Astrocyte (in vitro differentiated cells and primary cell): ENCODE measurements around the gene ITGAE. TPM values are rescaled to one million over a fixed set of nuclear protein-coding genes. Genes with fewer than 3 reads are reported as not detected.

ENCODE experiments used
- DNase-seq: peaks from one replicate; pipeline ENCODE4 v3.0.0-alpha.2; 2010; ENCODE audit warnings: low read depth
- FAIRE-seq: peaks from 2 replicates; lab custom pipeline; 2011; peaks lifted over from hg19 to GRCh38; lab: Jason Lieb, UNC
- H2AFZ ChIP-seq: 2 replicates; pipeline ENCODE4 v1.6.0; 2012; ENCODE audit warnings: low read depth, low read length, inconsistent platforms
- H3K27ac ChIP-seq: 2 replicates; pipeline ENCODE4 v1.5.1; 2011; ENCODE audit warnings: low read depth, low read length, inconsistent platforms
- H3K27me3 ChIP-seq: 2 replicates; pipeline ENCODE4 v1.6.0; 2011; ENCODE audit warnings: low read length, inconsistent platforms; ENCODE audit not compliant: insufficient read depth
- H3K36me3 ChIP-seq: 2 replicates; pipeline ENCODE4 v1.5.1; 2011; ENCODE audit warnings: low read length, inconsistent platforms; ENCODE audit not compliant: insufficient read depth
- H3K4me1 ChIP-seq: 2 replicates; pipeline ENCODE4 v1.5.1; 2011; ENCODE audit warnings: low read length, inconsistent platforms; ENCODE audit not compliant: insufficient read depth
- H3K4me2 ChIP-seq: 2 replicates; pipeline ENCODE4 v1.6.0; 2012; ENCODE audit warnings: low read length, inconsistent platforms
- H3K4me3 ChIP-seq: 2 replicates; pipeline ENCODE4 v1.5.1; 2011; ENCODE audit warnings: low read depth, mild to moderate bottlenecking, low read length, inconsistent platforms; ENCODE audit not compliant: insufficient read depth
- H3K79me2 ChIP-seq: 2 replicates; pipeline ENCODE4 v1.6.0; 2012; ENCODE audit warnings: mild to moderate bottlenecking, low read length, inconsistent platforms; ENCODE audit not compliant: insufficient read depth
- H3K9ac ChIP-seq: 2 replicates; pipeline ENCODE4 v1.6.0; 2012; ENCODE audit warnings: mild to moderate bottlenecking, low read length, inconsistent platforms
- H3K9me3 ChIP-seq: 2 replicates; pipeline ENCODE4 v1.5.1; 2012; ENCODE audit warnings: low read depth, mild to moderate bottlenecking, low read length, inconsistent platforms; ENCODE audit not compliant: insufficient read depth
- H4K20me1 ChIP-seq: 2 replicates; pipeline ENCODE4 v1.6.0; 2012; ENCODE audit warnings: low read length, inconsistent platforms; ENCODE audit not compliant: insufficient read depth
- H3K27ac Mint-ChIP-seq: one replicate; pipeline ENCODE4 v1.8.0; 2021; ENCODE audit warnings: mild to moderate bottlenecking, mixed read lengths; ENCODE audit not compliant: unreplicated experiment
- H3K27me3 Mint-ChIP-seq: one replicate; pipeline ENCODE4 v1.8.0; 2021; ENCODE audit warnings: low read depth, mixed read lengths; ENCODE audit not compliant: unreplicated experiment
- H3K36me3 Mint-ChIP-seq: one replicate; pipeline ENCODE4 v1.8.0; 2021; ENCODE audit warnings: low read depth, mixed read lengths; ENCODE audit not compliant: unreplicated experiment
- H3K4me1 Mint-ChIP-seq: one replicate; pipeline ENCODE4 v1.8.0; 2021; ENCODE audit warnings: low read depth, mixed read lengths; ENCODE audit not compliant: unreplicated experiment
- H3K4me3 Mint-ChIP-seq: one replicate; pipeline ENCODE4 v1.8.0; 2021; ENCODE audit warnings: mild to moderate bottlenecking, moderate library complexity, mixed read lengths; ENCODE audit not compliant: unreplicated experiment
- H3K9me3 Mint-ChIP-seq: one replicate; pipeline ENCODE4 v1.8.0; 2021; ENCODE audit warnings: mild to moderate bottlenecking, mixed read lengths; ENCODE audit not compliant: unreplicated experiment
- EZH2 ChIP-seq: IDR thresholded peaks from 2 replicates; pipeline ENCODE4 v1.6.1; 2012; ENCODE audit warnings: mild to moderate bottlenecking, low read length, inconsistent platforms; ENCODE audit not compliant: insufficient read depth
- total RNA-seq: library from RNA; stranded (reverse); gene quantifications from 2 replicates; pipeline ENCODE4 v1.2.1, GENCODE V29; 2021
- TF ChIP-seq, protein P1 (sequence below): IDR thresholded peaks from 2 replicates; pipeline ENCODE4 v1.5.1; 2011; ENCODE audit warnings: low read depth, mild to moderate bottlenecking, inconsistent platforms, low read length, moderate library complexity; ENCODE audit not compliant: insufficient read depth

Gene ITGAE
- total RNA-seq, 1 donor from 2014 or later, result 30.9 TPM

DNA sequence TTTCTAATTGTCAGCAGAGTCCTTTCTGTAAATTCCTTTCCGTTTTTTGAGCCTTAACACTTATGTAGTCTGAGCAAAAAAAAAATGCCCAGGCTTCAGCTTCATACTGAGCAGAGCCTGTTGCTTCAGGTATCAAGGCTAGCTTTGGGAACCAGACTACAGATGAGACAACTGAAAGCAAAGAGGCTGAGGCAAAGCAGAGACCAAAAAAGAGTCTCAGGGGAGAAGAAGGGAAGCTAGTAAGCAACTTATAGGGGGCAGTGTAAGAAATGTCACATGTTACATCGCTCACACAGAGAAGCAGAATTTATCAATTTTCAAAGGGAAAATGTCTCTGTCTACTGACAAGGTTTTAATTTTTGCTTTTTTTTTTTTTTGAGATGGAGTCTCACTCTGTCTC is 73.9 kb downstream of the ITGAE start:
- Histone ChIP-seq H3K9me3 (no peaks in the 10 kb centered on the region), H3K4me2 (no peak overlapping the region), H3K27me3 (no peaks in the 10 kb centered on the region), H3K27ac (no peak overlapping the region), H3K79me2 (peaks cover 53% of the 10 kb centered on the region), H3K4me1 (peaks cover 25% of the 10 kb centered on the region), H3K4me3 (no peak overlapping the region), H2AFZ (no peak overlapping the region), H3K36me3 (no peaks in the 10 kb centered on the region), H4K20me1 (peaks cover 7% of the 10 kb centered on the region), H3K9ac (peak overlapping the region; percentile 31)
- DNase-seq, result no peak
- Mint-ChIP-seq H3K36me3 (peaks cover 3% of the 10 kb centered on the region), H3K27me3 (no peaks in the 10 kb centered on the region), H3K4me3 (no peak overlapping the region), H3K9me3 (no peaks in the 10 kb centered on the region), H3K4me1 (peaks cover 14% of the 10 kb centered on the region), H3K27ac (no peak overlapping the region)
- FAIRE-seq, result no peak
- TF ChIP-seq, protein P1, sequence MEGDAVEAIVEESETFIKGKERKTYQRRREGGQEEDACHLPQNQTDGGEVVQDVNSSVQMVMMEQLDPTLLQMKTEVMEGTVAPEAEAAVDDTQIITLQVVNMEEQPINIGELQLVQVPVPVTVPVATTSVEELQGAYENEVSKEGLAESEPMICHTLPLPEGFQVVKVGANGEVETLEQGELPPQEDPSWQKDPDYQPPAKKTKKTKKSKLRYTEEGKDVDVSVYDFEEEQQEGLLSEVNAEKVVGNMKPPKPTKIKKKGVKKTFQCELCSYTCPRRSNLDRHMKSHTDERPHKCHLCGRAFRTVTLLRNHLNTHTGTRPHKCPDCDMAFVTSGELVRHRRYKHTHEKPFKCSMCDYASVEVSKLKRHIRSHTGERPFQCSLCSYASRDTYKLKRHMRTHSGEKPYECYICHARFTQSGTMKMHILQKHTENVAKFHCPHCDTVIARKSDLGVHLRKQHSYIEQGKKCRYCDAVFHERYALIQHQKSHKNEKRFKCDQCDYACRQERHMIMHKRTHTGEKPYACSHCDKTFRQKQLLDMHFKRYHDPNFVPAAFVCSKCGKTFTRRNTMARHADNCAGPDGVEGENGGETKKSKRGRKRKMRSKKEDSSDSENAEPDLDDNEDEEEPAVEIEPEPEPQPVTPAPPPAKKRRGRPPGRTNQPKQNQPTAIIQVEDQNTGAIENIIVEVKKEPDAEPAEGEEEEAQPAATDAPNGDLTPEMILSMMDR, result no peak
- no peak for TF ChIP-seq EZH2

GRCh38 chr17:3724378-3725077 is 76.5 kb downstream of the ITGAE start:
- no peak for DNase-seq
- Mint-ChIP-seq H3K4me1 (peaks cover 16% of the 10 kb centered on the region), H3K9me3 (no peaks in the 10 kb centered on the region), H3K4me3 (peak overlapping the region; percentile 95), H3K27me3 (no peaks in the 10 kb centered on the region), H3K27ac (peak overlapping the region; percentile 71), H3K36me3 (peaks cover 3% of the 10 kb centered on the region)
- H3K9me3 ChIP-seq, result no peaks in the 10 kb centered on the region
- H4K20me1 ChIP-seq, result peaks cover 11% of the 10 kb centered on the region
- FAIRE-seq, result no peak
- TF ChIP-seq EZH2, result no peak
- TF ChIP-seq, protein P1, result no peak
- no peaks in the 10 kb centered on the region for H3K36me3 ChIP-seq
- peak overlapping the region; percentile 100 for H2AFZ ChIP-seq
- H3K79me2 ChIP-seq, result peaks cover 53% of the 10 kb centered on the region
- peak overlapping the region; percentile 99 for H3K4me2 ChIP-seq
- peaks cover 28% of the 10 kb centered on the region for H3K4me1 ChIP-seq
- peak overlapping the region; percentile 88 for H3K27ac ChIP-seq
- peak overlapping the region; percentile 98 for H3K9ac ChIP-seq
- H3K27me3 ChIP-seq, result no peaks in the 10 kb centered on the region
- peak overlapping the region; percentile 98 for H3K4me3 ChIP-seq
